ENCODE measurements around the gene C19orf67.

- TF ChIP-seq POLR2A (IDR thresholded peaks at IDR 0.05) (no peak), CTCF (IDR thresholded peaks at IDR 0.05) (no peak)
Measured at GRCh38 chr19:14063105-14063504, 22.5 kb downstream of the C19orf67 start.
